GM18508 (cell line): ENCODE results near the gene ATP8A2.

Experiments used
- ATAC-seq: cut with Tn5 transposase; IDR thresholded peaks from one replicate; pipeline ENCODE4 v1.9.1; 2021; ENCODE audit warnings: moderate number of reproducible peaks; ENCODE audit not compliant: insufficient read depth, unreplicated experiment

Gene ATP8A2

GRCh38 chr13:25973085-25973484 is 601.3 kb downstream of the ATP8A2 start:
- ATAC-seq: no peak

GRCh38 chr13:25973576-25973975 is 601.8 kb downstream of the ATP8A2 start:
- no peak for ATAC-seq

- no peak for ATAC-seq
These were observed 605.4 kb downstream of the ATP8A2 start for GRCh38 chr13:25977216-25977615.

GRCh38 chr13:25977671-25978070 is 605.9 kb downstream of the ATP8A2 start:
- ATAC-seq: no peak

GRCh38 chr13:25978961-25979360 is 607.2 kb downstream of the ATP8A2 start:
- no peak for ATAC-seq

GRCh38 chr13:25979371-25979770 is 607.6 kb downstream of the ATP8A2 start:
- ATAC-seq: no peak

- no peak for ATAC-seq
These were observed 608.5 kb downstream of the ATP8A2 start for GRCh38 chr13:25980255-25980654.

GRCh38 chr13:25981060-25981459 is 609.3 kb downstream of the ATP8A2 start:
- no peak for ATAC-seq

- ATAC-seq: no peak
These were observed 611.1 kb downstream of the ATP8A2 start for GRCh38 chr13:25982907-25983306.

GRCh38 chr13:25987987-25988386 is 616.2 kb downstream of the ATP8A2 start:
- no peak for ATAC-seq

GRCh38 chr13:25988661-25989060 is 616.9 kb downstream of the ATP8A2 start:
- ATAC-seq: no peak

- no peak for ATAC-seq
These were observed 619.0 kb downstream of the ATP8A2 start for GRCh38 chr13:25990801-25991200.

- ATAC-seq: no peak
These were observed 620.3 kb downstream of the ATP8A2 start for GRCh38 chr13:25992076-25992475.

GRCh38 chr13:26007261-26008125 is 635.7 kb downstream of the ATP8A2 start:
- ATAC-seq: no peak

- ATAC-seq: no peak
These were observed 638.9 kb downstream of the ATP8A2 start for GRCh38 chr13:26010487-26011207.

- no peak for ATAC-seq
These were observed 639.4 kb downstream of the ATP8A2 start for GRCh38 chr13:26011208-26011573.

- no peak for ATAC-seq
These were observed 640.4 kb downstream of the ATP8A2 start for GRCh38 chr13:26011996-26012821.

- ATAC-seq: no peak
These were observed 641.2 kb downstream of the ATP8A2 start for GRCh38 chr13:26012995-26013394.

GRCh38 chr13:26015271-26016125 is 643.7 kb downstream of the ATP8A2 start:
- no peak for ATAC-seq

GRCh38 chr13:26016189-26016588 is 644.4 kb downstream of the ATP8A2 start:
- no peak for ATAC-seq
